Ovary (tissue), 3 donors: ENCODE data around the gene PHLDA2.

ENCODE experiments used
- CTCF ChIP-seq, 3 donors: fragments of 450-650 bp in 2 of 3; fragments of 200-600 bp in 1 of 3; IDR thresholded peaks; one replicate each; pipeline versions ENCODE4 v1.5.1 to v1.8.0; 2016 to 2022; ENCODE audit warnings: antibody characterized with exemption in 3 of 3, mild to moderate bottlenecking in 1 of 3
- POLR2A ChIP-seq: fragments of 450-650 bp; IDR thresholded peaks from one replicate; pipeline ENCODE4 v1.6.1; 2017; ENCODE audit warnings: antibody characterized with exemption, mild to moderate bottlenecking, moderate library complexity
- donor health status: DM: no; HTN: no; CAD: no.

GRCh38 chr11:2919837-2920236 lies 9.4 kb downstream of the PHLDA2 start:
- TF ChIP-seq CTCF (IDR thresholded peaks at IDR 0.05) (no peak), POLR2A (no peak)
